GM19351 (cell line): Measurements from ENCODE around the gene ARL8B.
"Not testable (repeated sequence)": the region's sequence is repeated elsewhere in the genome, so short reads cannot be mapped to it uniquely, and the experiment has no call there.

Source experiments
- ATAC-seq: cut with Tn5 transposase; IDR thresholded peaks from one replicate; pipeline ENCODE4 v1.9.1; 2021; ENCODE audit warnings: mild to moderate bottlenecking, moderate library complexity; ENCODE audit not compliant: unreplicated experiment

ARL8B gene

GRCh38 chr3:5143464-5143863 is 21.4 kb downstream of the ARL8B start:
- ATAC-seq, result no peak

GRCh38 chr3:5144316-5144994 is 22.4 kb downstream of the ARL8B start:
- ATAC-seq, result no peak

- no peak for ATAC-seq
Observed at GRCh38 chr3:5145120-5145519, 23.0 kb downstream of the ARL8B start.

- ATAC-seq, result not testable (repeated sequence)
Observed at GRCh38 chr3:5147152-5147551, 25.1 kb downstream of the ARL8B start.

GRCh38 chr3:5149306-5149880 is 27.3 kb downstream of the ARL8B start:
- no peak for ATAC-seq

- ATAC-seq, result peak; percentile 62
Observed at GRCh38 chr3:5151586-5151985, 29.5 kb downstream of the ARL8B start.

GRCh38 chr3:5153074-5153473 is 31.0 kb downstream of the ARL8B start:
- ATAC-seq, result no peak

- no peak for ATAC-seq
Observed at GRCh38 chr3:5155241-5155640, 33.1 kb downstream of the ARL8B start.

GRCh38 chr3:5160321-5160720 is 38.2 kb downstream of the ARL8B start:
- no peak for ATAC-seq

GRCh38 chr3:5160940-5161858 is 39.1 kb downstream of the ARL8B start:
- ATAC-seq, result peak; percentile 33

- ATAC-seq, result no peak
Observed at GRCh38 chr3:5162102-5162501, 40.0 kb downstream of the ARL8B start.

- no peak for ATAC-seq
Observed at GRCh38 chr3:5165698-5166097, 43.6 kb downstream of the ARL8B start.

- ATAC-seq, result no peak
Observed at GRCh38 chr3:5166846-5167245, 44.8 kb downstream of the ARL8B start.

GRCh38 chr3:5168110-5168509 is 46.0 kb downstream of the ARL8B start:
- no peak for ATAC-seq

GRCh38 chr3:5169807-5170206 is 47.7 kb downstream of the ARL8B start:
- ATAC-seq, result no peak

GRCh38 chr3:5170975-5171374 is 48.9 kb downstream of the ARL8B start:
- no peak for ATAC-seq

GRCh38 chr3:5172018-5172417 is 49.9 kb downstream of the ARL8B start:
- ATAC-seq, result no peak

- ATAC-seq, result not testable (repeated sequence)
Observed at GRCh38 chr3:5179036-5179435, 56.9 kb downstream of the ARL8B start.

- ATAC-seq, result peak; percentile 72
Observed at GRCh38 chr3:5181469-5182141, 59.5 kb downstream of the ARL8B start.

GRCh38 chr3:5183714-5184113 is 61.6 kb downstream of the ARL8B start:
- not testable (repeated sequence) for ATAC-seq

GRCh38 chr3:5184499-5184898 is 62.4 kb downstream of the ARL8B start:
- ATAC-seq, result no peak
